ENCODE measurements around the gene KRTAP2-1. TPM values are rescaled to one million over a fixed set of nuclear protein-coding genes. Genes with fewer than 3 reads are reported as not detected.
"Not testable (repeated sequence)": the region's sequence is repeated elsewhere in the genome, so short reads cannot be mapped to it uniquely, and the experiment has no call there.

The KRTAP2-1 gene
- total RNA-seq, 1 donor, result not detected

- H3K4me3 ChIP-seq (ENCODE audit: low read depth, low read length), result no peak overlapping the region
- no peak for DNase-seq (ENCODE audit: low read depth)
- TF ChIP-seq CTCF (IDR thresholded peaks at IDR 0.05; ENCODE audit: insufficient read depth, low read length), result no peak
Measured at GRCh38 chr17:41071606-41072360, 24.7 kb upstream of the KRTAP2-1 start.

- TF ChIP-seq CTCF (IDR thresholded peaks at IDR 0.05; ENCODE audit: insufficient read depth, low read length), result no peak
- DNase-seq (ENCODE audit: low read depth), result no peak
- H3K4me3 ChIP-seq (ENCODE audit: low read depth, low read length), result no peak overlapping the region
Measured at GRCh38 chr17:41069031-41069430, 21.9 kb upstream of the KRTAP2-1 start.

DNA sequence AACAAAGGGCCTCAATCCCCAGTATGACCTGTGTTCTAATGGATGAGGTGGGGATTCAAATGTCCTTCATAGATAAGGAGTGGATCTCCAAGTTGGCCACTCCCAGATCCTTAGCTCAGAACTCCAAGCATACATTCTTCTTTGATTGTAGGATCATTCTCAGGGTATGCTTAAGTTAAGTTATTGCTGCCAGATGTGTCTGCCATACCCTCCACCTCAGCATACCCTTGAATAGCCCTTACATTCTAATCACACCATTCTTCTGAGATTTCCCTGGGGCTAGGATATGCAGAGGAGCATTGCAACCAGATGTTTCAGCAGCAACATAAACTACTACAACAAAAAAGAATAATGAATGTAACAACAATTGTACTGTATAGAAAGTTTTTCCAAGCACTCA, 20.2 kb upstream of the KRTAP2-1 start:
- no peak overlapping the region for H3K4me3 ChIP-seq (ENCODE audit: low read depth, low read length)
- DNase-seq (ENCODE audit: low read depth), result peak; percentile 62
- no peak for TF ChIP-seq CTCF (IDR thresholded peaks at IDR 0.05; ENCODE audit: insufficient read depth, low read length)

DNA sequence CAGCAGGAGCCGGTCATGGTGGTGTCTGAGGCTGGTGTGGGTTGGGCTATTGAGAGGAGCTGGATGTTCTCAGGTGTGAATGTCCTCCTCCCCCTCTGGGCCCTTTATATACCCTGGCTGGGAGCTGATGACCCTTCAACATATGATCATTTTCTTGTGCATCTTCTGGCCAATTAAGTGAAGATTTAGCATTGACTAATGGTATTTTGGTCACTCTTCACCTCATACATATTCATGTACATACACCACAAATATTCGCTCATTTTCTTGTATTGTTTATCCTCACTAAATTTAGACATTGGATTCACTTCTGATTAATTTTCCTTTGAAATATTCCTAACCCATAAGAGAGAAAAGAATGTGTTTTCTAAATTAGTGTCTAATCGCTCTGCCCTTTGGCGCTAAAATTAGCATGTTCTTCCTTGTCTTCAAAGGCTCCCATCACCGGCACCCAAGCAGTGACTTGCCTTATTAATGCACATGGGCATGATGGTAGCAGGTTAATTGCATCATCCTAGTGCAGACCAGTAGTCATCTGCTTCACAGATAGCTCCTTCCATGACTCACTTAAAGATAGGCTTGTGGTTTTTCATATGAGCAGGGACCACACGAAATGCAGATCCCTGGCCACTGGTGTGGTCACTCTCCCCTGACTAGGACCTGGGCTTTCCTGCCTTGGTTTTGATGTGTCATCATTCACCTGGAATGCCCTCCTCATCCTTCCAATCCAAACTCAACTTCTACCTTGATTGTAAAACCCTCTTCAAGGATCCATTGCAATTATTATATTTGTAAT, 18.9 kb upstream of the KRTAP2-1 start, which contains the start of gene KRTAP2-4:
Gene KRTAP2-4 (minus strand): TSS at position 51 of the 796 bp plus-strand sequence. CDS start 34 bp downstream, at position 17.
- H3K4me3 ChIP-seq (ENCODE audit: low read depth, low read length), result no peak within 1 kb of the TSS
- no peak for TF ChIP-seq CTCF (IDR thresholded peaks at IDR 0.05; ENCODE audit: insufficient read depth, low read length)
- peak; percentile 87 for DNase-seq (ENCODE audit: low read depth)

GRCh38 chr17:41065016-41065689, 18.0 kb upstream of the KRTAP2-1 start:
- not testable (repeated sequence) for H3K4me3 ChIP-seq (ENCODE audit: low read depth, low read length); DNase-seq (ENCODE audit: low read depth)

GRCh38 chr17:41064301-41064700, 17.2 kb upstream of the KRTAP2-1 start:
- DNase-seq (ENCODE audit: low read depth), result no peak
- TF ChIP-seq CTCF (IDR thresholded peaks at IDR 0.05; ENCODE audit: insufficient read depth, low read length), result no peak
- no peak overlapping the region for H3K4me3 ChIP-seq (ENCODE audit: low read depth, low read length)

GRCh38 chr17:41063449-41063848, 16.3 kb upstream of the KRTAP2-1 start:
- DNase-seq (ENCODE audit: low read depth), result no peak
- TF ChIP-seq CTCF (IDR thresholded peaks at IDR 0.05; ENCODE audit: insufficient read depth, low read length), result no peak
- H3K4me3 ChIP-seq (ENCODE audit: low read depth, low read length), result no peak overlapping the region

Measured in fibroblast of the aortic adventitia (primary cell).